IMR-90 (cell line): ENCODE measurements around the gene TBC1D16. TPM values are rescaled to one million over a fixed set of nuclear protein-coding genes. Genes with fewer than 3 reads are reported as not detected.

Experiments
- ATAC-seq: fragments of 200-7000 bp; cut with Tn5 transposase; 2 replicates; pipeline ENCODE4 v1.9.1; 2020; ENCODE audit warnings: low read depth, mild to moderate bottlenecking, moderate library complexity
- BruUV-seq: library from RNA; stranded (reverse); fragments of 400-500 nt; replicated peaks from 2 replicates; lab custom pipeline; 2021; lab: Mats Ljungman, UMichigan
- CTCF ChIA-PET: fragments of 300-600 bp; formaldehyde crosslinking; extraction: SDS; loops from one replicate; lab custom pipeline; 2021; ENCODE audit warnings: antibody characterized with exemption; lab: Yijun Ruan, JAX
- POLR2A ChIA-PET: fragments of 300-600 bp; sonication (Branson Sonifier 250); formaldehyde crosslinking; loops from one replicate; lab custom pipeline; 2022; ENCODE audit warnings: antibody characterized with exemption; ENCODE audit not compliant: unreplicated experiment; lab: Charles Lee
- DNase-seq: peaks from one replicate; pipeline ENCODE4 v3.0.0; 2013
- H2AFZ ChIP-seq: replicated peaks from 2 replicates; pipeline ENCODE3; 2013; ENCODE audit warnings: low read length, mild to moderate bottlenecking; ENCODE audit not compliant: poor library complexity
- H2AK5ac ChIP-seq: 2 replicates; pipeline ENCODE4 v1.6.1; 2013; ENCODE audit warnings: low read depth, low read length, inconsistent platforms
- H2AK9ac ChIP-seq: replicated peaks from 2 replicates; pipeline ENCODE3; 2013; ENCODE audit warnings: mild to moderate bottlenecking, low read depth, low read length, moderate library complexity; ENCODE audit not compliant: poor library complexity
- H2BK120ac ChIP-seq: 2 replicates; pipeline ENCODE4 v1.6.1; 2013; ENCODE audit warnings: low read depth, low read length, inconsistent platforms
- H2BK15ac ChIP-seq: 3 replicates; pipeline ENCODE4 v1.6.1; 2013; ENCODE audit warnings: low read depth, low read length, inconsistent platforms
- H2BK20ac ChIP-seq: 2 replicates; pipeline ENCODE4 v1.6.1; 2013; ENCODE audit warnings: low read depth, mild to moderate bottlenecking, inconsistent platforms, low read length, moderate library complexity
- H2BK5ac ChIP-seq: 2 replicates; pipeline ENCODE4 v1.6.1; 2013; ENCODE audit warnings: mild to moderate bottlenecking, low read depth, low read length, inconsistent platforms; ENCODE audit not compliant: poor library complexity, severe bottlenecking
- H3K14ac ChIP-seq: replicated peaks from 2 replicates; pipeline ENCODE4 v1.6.1; 2013; ENCODE audit warnings: low read depth, low read length, inconsistent platforms
- H3K18ac ChIP-seq: 2 replicates; pipeline ENCODE4 v1.6.1; 2013; ENCODE audit warnings: low read depth, low read length, control low read depth
- H3K23ac ChIP-seq: 2 replicates; pipeline ENCODE4 v1.6.1; 2013; ENCODE audit warnings: low read depth, low read length, inconsistent platforms
- H3K27ac ChIP-seq: 2 replicates; pipeline ENCODE4 v1.5.1; 2013; ENCODE audit warnings: mild to moderate bottlenecking, control low read depth, low read length; ENCODE audit not compliant: insufficient read depth
- H3K27me3 ChIP-seq: 2 replicates; pipeline ENCODE4 v1.6.1; 2013; ENCODE audit warnings: low read length; ENCODE audit not compliant: control insufficient read depth, insufficient read depth
- H3K36me3 ChIP-seq: 2 replicates; pipeline ENCODE4 v1.6.1; 2013; ENCODE audit warnings: low read length, mixed read lengths; ENCODE audit not compliant: control insufficient read depth, insufficient read depth
- H3K4ac ChIP-seq: 2 replicates; pipeline ENCODE4 v1.6.1; 2013; ENCODE audit warnings: low read depth, low read length, inconsistent platforms
- H3K4me1 ChIP-seq: 2 replicates; pipeline ENCODE4 v1.6.1; 2013; ENCODE audit warnings: low read length, mixed read lengths; ENCODE audit not compliant: control insufficient read depth, insufficient read depth
- H3K4me2 ChIP-seq: 2 replicates; pipeline ENCODE4 v1.6.1; 2013; ENCODE audit warnings: low read depth, mild to moderate bottlenecking, control low read depth, low read length, moderate library complexity
- H3K4me3 ChIP-seq: 2 replicates; pipeline ENCODE4 v1.5.1; 2013; ENCODE audit warnings: low read depth, mild to moderate bottlenecking, control low read depth, low read length, moderate library complexity; ENCODE audit not compliant: insufficient read depth
- H3K56ac ChIP-seq: 2 replicates; pipeline ENCODE4 v1.6.1; 2013; ENCODE audit warnings: low read length, inconsistent platforms; ENCODE audit not compliant: insufficient read depth; ENCODE audit errors: extremely low read depth
- H3K79me1 ChIP-seq, 2 experiments: 2 replicates each; pipeline ENCODE4 v1.6.1; 2013; ENCODE audit warnings: low read length in 2 of 2, inconsistent platforms in 1 of 2, low read depth in 1 of 2
- H3K9ac ChIP-seq: 2 replicates; pipeline ENCODE4 v1.6.1; 2013; ENCODE audit warnings: low read depth, low read length, control low read depth
- H3K9me1 ChIP-seq: 2 replicates; pipeline ENCODE4 v1.6.1; 2013; ENCODE audit warnings: low read length, inconsistent platforms; ENCODE audit not compliant: insufficient read depth
- H3K9me3 ChIP-seq: 2 replicates; pipeline ENCODE4 v1.6.1; 2013; ENCODE audit warnings: low read length; ENCODE audit not compliant: control insufficient read depth, insufficient read depth
- H4K20me1 ChIP-seq: 2 replicates; pipeline ENCODE4 v1.6.1; 2013; ENCODE audit warnings: low read length, inconsistent platforms; ENCODE audit not compliant: insufficient read depth
- H4K5ac ChIP-seq: 2 replicates; pipeline ENCODE4 v1.6.1; 2013; ENCODE audit warnings: mild to moderate bottlenecking, low read depth, low read length, control low read depth
- H4K8ac ChIP-seq, 2 experiments: 2 replicates each; pipeline ENCODE4 v1.6.1; 2013; ENCODE audit warnings: low read depth in 2 of 2, low read length in 2 of 2, control low read depth in 1 of 2, inconsistent platforms in 1 of 2
- H4K91ac ChIP-seq: 2 replicates; pipeline ENCODE4 v1.6.1; 2013; ENCODE audit warnings: low read depth, low read length, inconsistent platforms; ENCODE audit not compliant: insufficient read depth
- CHD1 ChIP-seq: IDR thresholded peaks from 2 replicates; pipeline ENCODE4 v1.6.1; 2012; ENCODE audit warnings: low read depth, low read length, improper control_type of control experiment
- MAZ ChIP-seq: IDR thresholded peaks from 2 replicates; pipeline ENCODE4 v1.6.1; 2012; ENCODE audit warnings: low read depth, mild to moderate bottlenecking, low read length, improper control_type of control experiment, moderate library complexity, borderline replicate concordance
- WGBS, 2 experiments: methylation state at CpG; one replicate each; pipeline versions ENCODE4 v1.1.5 to v1.1.7; 2013; ENCODE audit warnings: missing lambda C conversion rate in 2 of 2; ENCODE audit not compliant: insufficient read length in 1 of 2; ENCODE audit errors: extremely low coverage in 2 of 2; 5-methylcytosine and 5-hydroxymethylcytosine counted together
- dilution Hi-C: fragments of 300-500 bp; cut with HindIII; formaldehyde crosslinking; loops from one replicate; pipeline ENCODE4 v1.14.3; 2018; ENCODE audit warnings: low sequenced_read_pairs; ENCODE audit not compliant: unreplicated experiment
- in situ Hi-C: fragments of 300-500 bp; cut with MboI; formaldehyde crosslinking; loops from 3 replicates; pipeline ENCODE4 v1.14.3; 2019; ENCODE audit warnings: low sequenced_read_pairs, inconsistent platforms, mixed read lengths
- intact Hi-C: fragments of 100-400 bp; cut with micrococcal nuclease; formaldehyde crosslinking; loops from 2 replicates; pipeline ENCODE4 v1.10.0; 2022
- polyA plus RNA-seq, 3 experiments: library from polyadenylated mRNA; depleted of rRNA; stranded (reverse); fragments of >200 nt; gene quantifications; 2 replicates each; pipeline ENCODE4 v1.2.3, GENCODE V29; 2012; ENCODE audit warnings: low replicate concordance in 1 of 3
- total RNA-seq: library from RNA; depleted of rRNA; stranded (reverse); fragments of >200 nt; gene quantifications from 2 replicates; pipeline ENCODE4 v1.2.3, GENCODE V29; 2012
- TF ChIP-seq, protein P1 (sequence below): conservative IDR thresholded peaks from 2 replicates; pipeline ENCODE4 v1.5.1; 2012; ENCODE audit warnings: mild to moderate bottlenecking, low read depth, low read length, improper control_type of control experiment

TBC1D16 gene
- total and polyA plus RNA-seq, 2 of the 4 experiments (the other 2 are of a cell fraction) = 10.1 to 16.7 TPM

DNA sequence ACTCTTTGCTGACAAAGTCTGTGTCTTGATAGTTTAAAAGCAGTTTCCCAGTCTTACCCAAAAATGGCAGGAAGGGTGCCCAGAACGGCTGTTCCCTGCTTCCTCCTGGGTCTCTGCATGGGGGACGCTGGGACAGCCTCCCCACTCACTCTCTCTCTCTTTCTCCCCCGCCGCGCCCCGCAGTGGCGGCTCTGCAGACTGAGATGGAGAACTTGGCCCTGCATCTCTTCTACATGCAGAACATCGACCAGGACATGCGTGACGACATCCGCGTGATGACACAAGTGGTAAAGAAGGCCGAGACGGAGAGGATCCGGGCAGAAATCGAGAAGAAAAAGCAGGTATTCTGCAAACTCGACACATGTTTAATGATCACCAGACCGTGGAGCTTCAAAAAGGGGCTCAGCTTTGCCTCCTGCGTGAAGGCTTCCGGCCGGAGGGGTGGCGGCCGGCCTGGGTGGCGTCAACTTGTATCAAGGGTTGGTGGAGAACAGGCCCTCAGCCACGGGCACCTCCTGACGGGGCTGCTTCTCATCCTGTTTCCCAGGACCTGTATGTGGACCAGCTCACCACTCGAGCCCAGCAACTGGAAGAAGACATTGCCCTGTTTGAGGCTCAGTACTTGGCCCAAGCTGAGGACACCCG is 22.8 kb upstream of the TBC1D16 start:
- Histone ChIP-seq H3K9me3 (no peaks in the 10 kb centered on the region), H3K56ac (no peak overlapping the region), H3K9ac (no peak overlapping the region), H3K18ac (no peak overlapping the region), H2AFZ (no peak overlapping the region), H2BK120ac (no peak overlapping the region), H3K36me3 (peaks cover 7% of the 10 kb centered on the region; the same call in 1 of the 2 replicates), H2BK15ac (no peak overlapping the region), H3K4me1 (peaks cover 4% of the 10 kb centered on the region), H3K27ac (no peak overlapping the region), H3K9me1 (no peaks in the 10 kb centered on the region), H3K23ac (no peak overlapping the region), H2BK20ac (no peak overlapping the region), H4K91ac (no peak overlapping the region), H3K4me3 (no peak overlapping the region), H3K27me3 (no peaks in the 10 kb centered on the region), H3K79me1 (no peaks in the 10 kb centered on the region), H2BK5ac (no peak overlapping the region), H4K5ac (no peak overlapping the region), H4K8ac (no peak overlapping the region), H3K4me2 (no peak overlapping the region), H2AK5ac (no peak overlapping the region), H3K14ac (no peak overlapping the region), H4K20me1 (no peaks in the 10 kb centered on the region), H3K4ac (no peak overlapping the region), H2AK9ac (no peak overlapping the region)
- ATAC-seq (no peak), DNase-seq (no peak)
- in situ Hi-C loops (no loop called here), dilution Hi-C loops (no loop called here), intact Hi-C loops (no loop called here)
- no TSS peak for BruUV-seq
- POLR2A ChIA-PET = no interaction called here
- CTCF ChIA-PET = no interaction called here
- TF ChIP-seq CHD1 (no peak), MAZ (no peak)
- TF ChIP-seq, protein P1, sequence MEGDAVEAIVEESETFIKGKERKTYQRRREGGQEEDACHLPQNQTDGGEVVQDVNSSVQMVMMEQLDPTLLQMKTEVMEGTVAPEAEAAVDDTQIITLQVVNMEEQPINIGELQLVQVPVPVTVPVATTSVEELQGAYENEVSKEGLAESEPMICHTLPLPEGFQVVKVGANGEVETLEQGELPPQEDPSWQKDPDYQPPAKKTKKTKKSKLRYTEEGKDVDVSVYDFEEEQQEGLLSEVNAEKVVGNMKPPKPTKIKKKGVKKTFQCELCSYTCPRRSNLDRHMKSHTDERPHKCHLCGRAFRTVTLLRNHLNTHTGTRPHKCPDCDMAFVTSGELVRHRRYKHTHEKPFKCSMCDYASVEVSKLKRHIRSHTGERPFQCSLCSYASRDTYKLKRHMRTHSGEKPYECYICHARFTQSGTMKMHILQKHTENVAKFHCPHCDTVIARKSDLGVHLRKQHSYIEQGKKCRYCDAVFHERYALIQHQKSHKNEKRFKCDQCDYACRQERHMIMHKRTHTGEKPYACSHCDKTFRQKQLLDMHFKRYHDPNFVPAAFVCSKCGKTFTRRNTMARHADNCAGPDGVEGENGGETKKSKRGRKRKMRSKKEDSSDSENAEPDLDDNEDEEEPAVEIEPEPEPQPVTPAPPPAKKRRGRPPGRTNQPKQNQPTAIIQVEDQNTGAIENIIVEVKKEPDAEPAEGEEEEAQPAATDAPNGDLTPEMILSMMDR = no peak
- WGBS, 2 experiments = 94% methylated on average over 11 of the region's 28 CpGs; no CpG with 5 or more reads in 1 of the 2 experiments
